GM18907 (cell line): ENCODE data around the gene SPRING1.

Source experiments
- ATAC-seq: cut with Tn5 transposase; IDR thresholded peaks from one replicate; pipeline ENCODE4 v1.9.1; 2021; ENCODE audit warnings: mild to moderate bottlenecking, moderate library complexity; ENCODE audit not compliant: unreplicated experiment

Gene SPRING1

GRCh38 chr12:116710370-116711150 is 27.3 kb downstream of the SPRING1 start:
- ATAC-seq = no peak

- ATAC-seq = no peak
These were observed 28.1 kb downstream of the SPRING1 start for GRCh38 chr12:116709768-116710167.

GRCh38 chr12:116708826-116709756 is 28.8 kb downstream of the SPRING1 start:
- peak; percentile 52 for ATAC-seq

- ATAC-seq = no peak
These were observed 30.1 kb downstream of the SPRING1 start for GRCh38 chr12:116707751-116708150.

- ATAC-seq = peak; percentile 46
These were observed 34.6 kb downstream of the SPRING1 start for GRCh38 chr12:116703214-116703795.

GRCh38 chr12:116701432-116701831 is 36.4 kb downstream of the SPRING1 start:
- ATAC-seq = no peak

- ATAC-seq = no peak
These were observed 37.8 kb downstream of the SPRING1 start for GRCh38 chr12:116700066-116700465.

- ATAC-seq = no peak
These were observed 39.3 kb downstream of the SPRING1 start for GRCh38 chr12:116698554-116699075.

GRCh38 chr12:116698116-116698515 is 39.8 kb downstream of the SPRING1 start:
- no peak for ATAC-seq

- ATAC-seq = no peak
These were observed 40.2 kb downstream of the SPRING1 start for GRCh38 chr12:116697716-116698115.

GRCh38 chr12:116697305-116697704 is 40.6 kb downstream of the SPRING1 start:
- ATAC-seq = no peak

GRCh38 chr12:116695464-116695725 is 42.5 kb downstream of the SPRING1 start:
- no peak for ATAC-seq

GRCh38 chr12:116694653-116695463 is 43.0 kb downstream of the SPRING1 start:
- ATAC-seq = no peak

- no peak for ATAC-seq
These were observed 44.3 kb downstream of the SPRING1 start for GRCh38 chr12:116693286-116694227.

GRCh38 chr12:116692605-116693004 is 45.3 kb downstream of the SPRING1 start:
- ATAC-seq = no peak

- ATAC-seq = no peak
These were observed 46.2 kb downstream of the SPRING1 start for GRCh38 chr12:116691636-116692035.

- no peak for ATAC-seq
These were observed 46.7 kb downstream of the SPRING1 start for GRCh38 chr12:116691205-116691604.

- ATAC-seq = no peak
These were observed 47.7 kb downstream of the SPRING1 start for GRCh38 chr12:116689979-116690744.

- ATAC-seq = no peak
These were observed 48.3 kb downstream of the SPRING1 start for GRCh38 chr12:116689521-116689920.
